Activated B cell treated with CpG ODN at 0.5 μM for 24 hours (primary cell): ENCODE results near the gene SPTLC2. TPM values are rescaled to one million over a fixed set of nuclear protein-coding genes. Genes with fewer than 3 reads are reported as not detected.
"Not testable (repeated sequence)": the region's sequence is repeated elsewhere in the genome, so short reads cannot be mapped to it uniquely, and the experiment has no call there.

Source experiments
- ATAC-seq: fragments of 200-7000 bp; cut with Tn5 transposase; one replicate; pipeline ENCODE4 v1.10.0; 2021; ENCODE audit warnings: low read depth, mild to moderate bottlenecking, moderate library complexity
- CTCF ChIA-PET: fragments of 350-600 bp; sonication (Branson Sonifier 250); formaldehyde crosslinking; loops from one replicate; lab custom pipeline; 2021; ENCODE audit warnings: antibody characterized with exemption; lab: Charles Lee
- POLR2A ChIA-PET: fragments of 350-600 bp; sonication (Branson Sonifier 250); formaldehyde crosslinking; loops from one replicate; lab custom pipeline; 2021; ENCODE audit warnings: antibody characterized with exemption; lab: Charles Lee
- DNase-seq: peaks from one replicate; pipeline ENCODE4 v3.0.0; 2022
- H3K27ac Mint-ChIP-seq: one replicate; pipeline ENCODE4 v1.8.0; 2020; ENCODE audit warnings: mixed read lengths
- H3K27me3 Mint-ChIP-seq: one replicate; pipeline ENCODE4 v1.8.0; 2021; ENCODE audit warnings: mixed read lengths
- H3K36me3 Mint-ChIP-seq: one replicate; pipeline ENCODE4 v1.8.0; 2021; ENCODE audit warnings: low read depth, mixed read lengths
- H3K4me1 Mint-ChIP-seq: one replicate; pipeline ENCODE4 v1.8.0; 2021; ENCODE audit warnings: mixed read lengths
- H3K4me3 Mint-ChIP-seq: one replicate; pipeline ENCODE4 v1.8.0; 2020; ENCODE audit warnings: mild to moderate bottlenecking, mixed read lengths
- H3K9me3 Mint-ChIP-seq: one replicate; pipeline ENCODE4 v1.8.0; 2020; ENCODE audit warnings: mixed read lengths
- CTCF ChIP-seq: fragments of 200-600 bp; IDR thresholded peaks from one replicate; pipeline ENCODE4 v1.8.0; 2022; ENCODE audit warnings: antibody characterized with exemption, mild to moderate bottlenecking
- intact Hi-C: fragments of 100-400 bp; cut with micrococcal nuclease; formaldehyde crosslinking; loops from one replicate; pipeline ENCODE4 v1.15.1; 2024
- total RNA-seq: library from RNA; stranded (reverse); gene quantifications from 2 replicates; pipeline ENCODE4 v1.2.3, GENCODE V29; 2022

The SPTLC2 gene
- total RNA-seq, 1 donor from 2014 or later = 43.8 TPM

DNA sequence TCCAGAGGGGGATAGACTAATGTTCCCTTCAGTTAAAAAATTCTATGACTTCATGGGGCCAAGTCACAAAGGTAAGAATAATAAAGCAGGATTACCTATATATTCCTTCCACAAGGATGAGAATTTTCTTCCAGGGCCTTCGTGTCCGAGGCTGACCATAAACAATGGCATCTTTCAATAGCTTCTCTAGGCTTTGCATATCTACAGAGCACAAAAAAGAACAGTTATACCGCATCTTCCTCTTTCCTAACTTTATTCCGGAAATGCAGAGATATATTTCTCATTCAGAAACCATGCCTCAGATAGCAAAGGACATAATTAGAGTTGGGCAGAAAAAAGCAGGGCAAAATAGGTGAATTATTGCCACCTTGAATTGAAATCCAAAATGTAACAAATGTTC lies 59.5 kb downstream of the SPTLC2 start:
- DNase-seq (no peak), ATAC-seq (no peak)
- Mint-ChIP-seq H3K36me3 (peaks cover 76% of the 10 kb centered on the region), H3K27ac (no peak overlapping the region), H3K4me3 (no peak overlapping the region), H3K9me3 (no peaks in the 10 kb centered on the region), H3K4me1 (no peaks in the 10 kb centered on the region), H3K27me3 (no peaks in the 10 kb centered on the region)
- no peak for TF ChIP-seq CTCF
- ChIA-PET CTCF (no interaction called here), POLR2A (no interaction called here)
- intact Hi-C loops = no loop called here

- intact Hi-C loops = loop anchor here (5.0 kb wide), 1 partner anchor 62 kb away; the partner anchor contains the start of gene SPTLC2
- no peak for TF ChIP-seq CTCF
- Mint-ChIP-seq H3K4me1 (no peaks in the 10 kb centered on the region), H3K4me3 (no peak overlapping the region), H3K27ac (peak overlapping the region; percentile 31), H3K36me3 (peaks cover 72% of the 10 kb centered on the region), H3K27me3 (no peaks in the 10 kb centered on the region), H3K9me3 (no peaks in the 10 kb centered on the region)
- ATAC-seq (no peak), DNase-seq (no peak)
- CTCF ChIA-PET = no interaction called here
- POLR2A ChIA-PET = no interaction called here
Measured at GRCh38 chr14:77554816-77555599, 61.4 kb downstream of the SPTLC2 start.

DNA sequence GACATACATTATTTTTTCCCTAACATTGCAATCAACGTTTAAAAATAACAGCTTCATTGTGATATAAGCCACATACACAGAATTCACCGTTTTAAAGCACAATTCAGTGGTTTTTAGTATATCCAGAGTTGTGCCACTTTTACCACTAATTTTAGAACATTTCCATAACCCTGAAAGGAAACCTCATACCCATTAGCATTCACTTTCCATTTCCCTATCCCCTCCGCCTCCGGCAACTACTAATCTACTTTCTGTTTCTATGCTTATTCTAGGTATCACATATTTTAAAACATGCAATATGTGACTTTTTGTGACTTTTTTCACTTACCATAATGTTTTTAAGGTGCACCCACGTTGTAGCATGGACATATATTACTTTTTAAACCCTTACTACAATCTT lies 62.2 kb downstream of the SPTLC2 start:
- no peak for ATAC-seq
- ChIA-PET CTCF (interaction anchor here (1.7 kb wide), 1 partner anchor 95 kb away, joined by 7 read pairs; no protein-coding TSS in a partner anchor), POLR2A (no interaction called here)
- peaks cover 73% of the 10 kb centered on the region for H3K36me3 Mint-ChIP-seq
- no peaks in the 10 kb centered on the region for H3K27me3 Mint-ChIP-seq
- H3K4me1 Mint-ChIP-seq = no peaks in the 10 kb centered on the region
- H3K27ac Mint-ChIP-seq = peak overlapping the region; percentile 43
- intact Hi-C loops = loop anchor here (5.0 kb wide), 1 partner anchor 63 kb away; the partner anchor contains the start of gene SPTLC2
- no peak for TF ChIP-seq CTCF
- H3K9me3 Mint-ChIP-seq = no peaks in the 10 kb centered on the region
- no peak for DNase-seq
- H3K4me3 Mint-ChIP-seq = no peak overlapping the region

DNA sequence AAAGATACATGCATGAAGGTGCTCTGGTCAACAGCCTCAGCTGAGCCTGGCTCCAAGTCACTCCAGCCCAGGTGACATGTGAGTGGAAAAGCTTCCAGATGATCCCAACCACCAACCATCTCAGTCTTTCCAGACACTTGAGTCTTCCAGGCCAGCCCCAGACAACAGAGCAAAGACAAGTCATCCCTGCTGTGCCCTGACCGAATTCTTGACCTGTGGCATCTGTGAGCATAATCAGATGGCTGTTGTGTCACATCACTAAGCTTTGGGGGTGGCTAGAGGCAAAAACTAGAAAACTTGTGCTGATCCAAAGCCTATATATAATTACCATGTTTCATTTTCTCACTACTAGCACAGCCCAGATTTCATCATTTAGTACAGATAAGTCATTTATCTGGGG lies 67.0 kb downstream of the SPTLC2 start:
- CTCF ChIA-PET = interaction anchor here (1.7 kb wide), 1 partner anchor 248 kb away, joined by 9 read pairs; no protein-coding TSS in a partner anchor
- H3K27me3 Mint-ChIP-seq = no peaks in the 10 kb centered on the region
- POLR2A ChIA-PET = no interaction called here
- H3K27ac Mint-ChIP-seq = no peak overlapping the region
- ATAC-seq (no peak), DNase-seq (no peak)
- no peak overlapping the region for H3K4me3 Mint-ChIP-seq
- H3K36me3 Mint-ChIP-seq = peaks cover 76% of the 10 kb centered on the region
- H3K9me3 Mint-ChIP-seq = no peaks in the 10 kb centered on the region
- H3K4me1 Mint-ChIP-seq = no peaks in the 10 kb centered on the region
- intact Hi-C loops = loop anchor here (10.0 kb wide), 1 partner anchor 155 kb away; the partner anchor contains the start of genes ALKBH1 and SLIRP
- TF ChIP-seq CTCF = no peak

GRCh38 chr14:77547512-77548180 lies 68.8 kb downstream of the SPTLC2 start:
- Mint-ChIP-seq H3K36me3 (peaks cover 66% of the 10 kb centered on the region), H3K9me3 (no peaks in the 10 kb centered on the region), H3K4me3 (no peak overlapping the region), H3K4me1 (peaks cover 13% of the 10 kb centered on the region), H3K27me3 (no peaks in the 10 kb centered on the region), H3K27ac (no peak overlapping the region)
- ATAC-seq (no peak), DNase-seq (no peak)
- TF ChIP-seq CTCF = no peak
- intact Hi-C loops = loop anchor here (10.0 kb wide), 1 partner anchor 157 kb away; the partner anchor contains the start of genes ALKBH1 and SLIRP
- CTCF ChIA-PET = interaction anchor here (0.8 to 1.0 kb wide), 2 partner anchors 57 to 232 kb away, joined by 3 read pairs; no protein-coding TSS in a partner anchor
- POLR2A ChIA-PET = no interaction called here

- CTCF ChIA-PET = interaction anchor here (1.1 kb wide), 1 partner anchor 230 kb away, joined by 4 read pairs; no protein-coding TSS in a partner anchor
- DNase-seq, H3K9me3 Mint-ChIP-seq, H3K27ac Mint-ChIP-seq, H3K27me3 Mint-ChIP-seq, POLR2A ChIA-PET, H3K4me3 Mint-ChIP-seq, ATAC-seq: not testable (repeated sequence)
- H3K36me3 Mint-ChIP-seq = peaks cover 53% of the 10 kb centered on the region
- intact Hi-C loops = loop anchor here (10.0 kb wide), 1 partner anchor 160 kb away; the partner anchor contains the start of genes ALKBH1 and SLIRP
- H3K4me1 Mint-ChIP-seq = peaks cover 28% of the 10 kb centered on the region
Measured at GRCh38 chr14:77545171-77545570, 71.3 kb downstream of the SPTLC2 start.
